WTC11 (cell line): ENCODE results near the gene QDPR.

Experiments used
- ATF6 ChIP-seq: sonication (generic); formaldehyde crosslinking; IDR thresholded peaks from 2 replicates; pipeline ENCODE4 v1.8.1; 2023; ENCODE audit warnings: mild to moderate bottlenecking, missing genetic modification reagents
- CBFB ChIP-seq: sonication (generic); formaldehyde crosslinking; IDR thresholded peaks from 2 replicates; pipeline ENCODE4 v1.8.1; 2022; ENCODE audit warnings: mild to moderate bottlenecking, low read depth, missing genetic modification reagents
- ELF4 ChIP-seq: sonication (generic); formaldehyde crosslinking; IDR thresholded peaks from 2 replicates; pipeline ENCODE4 v1.8.1; 2022; ENCODE audit warnings: low read depth, mild to moderate bottlenecking, moderate library complexity, missing genetic modification reagents
- NR3C1 ChIP-seq: sonication (generic); formaldehyde crosslinking; conservative IDR thresholded peaks from 2 replicates; pipeline ENCODE4 v1.8.1; 2023; ENCODE audit warnings: low read depth, mild to moderate bottlenecking, missing genetic modification reagents
- RELA ChIP-seq: sonication (generic); formaldehyde crosslinking; IDR thresholded peaks from 2 replicates; pipeline ENCODE4 v1.8.1; 2022; ENCODE audit warnings: missing genetic modification reagents, mild to moderate bottlenecking, borderline replicate concordance
- SP1 ChIP-seq: sonication (generic); formaldehyde crosslinking; conservative IDR thresholded peaks from 2 replicates; pipeline ENCODE4 v1.8.1; 2022; ENCODE audit warnings: missing genetic modification reagents
- TCF7 ChIP-seq: sonication (generic); formaldehyde crosslinking; IDR thresholded peaks from 2 replicates; pipeline ENCODE4 v1.8.0; 2022; ENCODE audit warnings: mild to moderate bottlenecking, low read depth, missing genetic modification reagents, moderate library complexity
- ZNF532 ChIP-seq: fragments of 250-450 bp; sonication (Bioruptor Pico); IDR thresholded peaks from 2 replicates; pipeline ENCODE4 v1.9.0; 2021; ENCODE audit warnings: mild to moderate bottlenecking, borderline replicate concordance
- TF ChIP-seq, protein P1 (sequence below): fragments of 200-600 bp; IDR thresholded peaks from 2 replicates; pipeline ENCODE4 v1.8.0; 2022; ENCODE audit warnings: antibody characterized with exemption
- TF ChIP-seq, protein P2 (sequence below): sonication (generic); formaldehyde crosslinking; IDR thresholded peaks from 2 replicates; pipeline ENCODE4 v1.8.0; 2023; ENCODE audit warnings: mild to moderate bottlenecking, missing genetic modification reagents
- TF ChIP-seq, protein P3 (sequence below): sonication (generic); formaldehyde crosslinking; IDR thresholded peaks from 2 replicates; pipeline ENCODE4 v1.8.0; 2022; ENCODE audit warnings: mild to moderate bottlenecking, missing genetic modification reagents

DNA sequence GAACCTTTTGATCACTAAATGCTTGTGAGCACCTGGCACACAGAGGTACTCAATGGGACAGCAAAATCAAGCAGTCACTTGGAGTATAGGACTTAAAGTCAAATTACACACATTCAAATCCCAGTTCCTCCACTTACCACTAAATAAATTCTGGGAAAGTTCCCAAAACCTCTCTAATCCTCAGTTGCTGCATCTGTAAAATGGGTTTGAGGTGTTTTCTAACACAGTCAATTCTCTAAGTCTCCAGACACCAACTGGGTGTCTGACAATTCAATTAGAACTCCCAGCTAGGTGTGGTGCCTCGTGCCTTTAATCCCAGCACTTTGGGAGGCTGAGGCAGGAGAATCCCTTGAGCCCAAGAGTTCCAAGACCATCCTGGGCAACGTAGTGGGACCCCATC is 19.0 kb downstream of the QDPR start:
- TF ChIP-seq ATF6 (CRISPR knock-in tag), result no peak
- TF ChIP-seq, protein P1, sequence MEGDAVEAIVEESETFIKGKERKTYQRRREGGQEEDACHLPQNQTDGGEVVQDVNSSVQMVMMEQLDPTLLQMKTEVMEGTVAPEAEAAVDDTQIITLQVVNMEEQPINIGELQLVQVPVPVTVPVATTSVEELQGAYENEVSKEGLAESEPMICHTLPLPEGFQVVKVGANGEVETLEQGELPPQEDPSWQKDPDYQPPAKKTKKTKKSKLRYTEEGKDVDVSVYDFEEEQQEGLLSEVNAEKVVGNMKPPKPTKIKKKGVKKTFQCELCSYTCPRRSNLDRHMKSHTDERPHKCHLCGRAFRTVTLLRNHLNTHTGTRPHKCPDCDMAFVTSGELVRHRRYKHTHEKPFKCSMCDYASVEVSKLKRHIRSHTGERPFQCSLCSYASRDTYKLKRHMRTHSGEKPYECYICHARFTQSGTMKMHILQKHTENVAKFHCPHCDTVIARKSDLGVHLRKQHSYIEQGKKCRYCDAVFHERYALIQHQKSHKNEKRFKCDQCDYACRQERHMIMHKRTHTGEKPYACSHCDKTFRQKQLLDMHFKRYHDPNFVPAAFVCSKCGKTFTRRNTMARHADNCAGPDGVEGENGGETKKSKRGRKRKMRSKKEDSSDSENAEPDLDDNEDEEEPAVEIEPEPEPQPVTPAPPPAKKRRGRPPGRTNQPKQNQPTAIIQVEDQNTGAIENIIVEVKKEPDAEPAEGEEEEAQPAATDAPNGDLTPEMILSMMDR, result no peak
- TF ChIP-seq, protein P2, sequence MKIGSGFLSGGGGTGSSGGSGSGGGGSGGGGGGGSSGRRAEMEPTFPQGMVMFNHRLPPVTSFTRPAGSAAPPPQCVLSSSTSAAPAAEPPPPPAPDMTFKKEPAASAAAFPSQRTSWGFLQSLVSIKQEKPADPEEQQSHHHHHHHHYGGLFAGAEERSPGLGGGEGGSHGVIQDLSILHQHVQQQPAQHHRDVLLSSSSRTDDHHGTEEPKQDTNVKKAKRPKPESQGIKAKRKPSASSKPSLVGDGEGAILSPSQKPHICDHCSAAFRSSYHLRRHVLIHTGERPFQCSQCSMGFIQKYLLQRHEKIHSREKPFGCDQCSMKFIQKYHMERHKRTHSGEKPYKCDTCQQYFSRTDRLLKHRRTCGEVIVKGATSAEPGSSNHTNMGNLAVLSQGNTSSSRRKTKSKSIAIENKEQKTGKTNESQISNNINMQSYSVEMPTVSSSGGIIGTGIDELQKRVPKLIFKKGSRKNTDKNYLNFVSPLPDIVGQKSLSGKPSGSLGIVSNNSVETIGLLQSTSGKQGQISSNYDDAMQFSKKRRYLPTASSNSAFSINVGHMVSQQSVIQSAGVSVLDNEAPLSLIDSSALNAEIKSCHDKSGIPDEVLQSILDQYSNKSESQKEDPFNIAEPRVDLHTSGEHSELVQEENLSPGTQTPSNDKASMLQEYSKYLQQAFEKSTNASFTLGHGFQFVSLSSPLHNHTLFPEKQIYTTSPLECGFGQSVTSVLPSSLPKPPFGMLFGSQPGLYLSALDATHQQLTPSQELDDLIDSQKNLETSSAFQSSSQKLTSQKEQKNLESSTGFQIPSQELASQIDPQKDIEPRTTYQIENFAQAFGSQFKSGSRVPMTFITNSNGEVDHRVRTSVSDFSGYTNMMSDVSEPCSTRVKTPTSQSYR, result no peak
- no peak for TF ChIP-seq SP1
- no peak for TF ChIP-seq TCF7 (CRISPR knock-in tag)
- no peak for TF ChIP-seq ZNF532 (CRISPR knock-in tag)
- TF ChIP-seq CBFB (CRISPR knock-in tag), result no peak
- TF ChIP-seq, protein P3, sequence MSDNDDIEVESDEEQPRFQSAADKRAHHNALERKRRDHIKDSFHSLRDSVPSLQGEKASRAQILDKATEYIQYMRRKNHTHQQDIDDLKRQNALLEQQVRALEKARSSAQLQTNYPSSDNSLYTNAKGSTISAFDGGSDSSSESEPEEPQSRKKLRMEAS, result no peak
- no peak for TF ChIP-seq ELF4 (CRISPR knock-in tag)
- no peak for TF ChIP-seq NR3C1 (CRISPR knock-in tag)
- no peak for TF ChIP-seq RELA (CRISPR knock-in tag)
